ENCODE measurements around the gene SLC6A1. TPM values are rescaled to one million over a fixed set of nuclear protein-coding genes. Genes with fewer than 3 reads are reported as not detected.

Gene SLC6A1
- total and polyA plus RNA-seq, 4 donors: 16.0 to 71.9 (median 33.8) TPM

- 42% methylated on average over 9 of the region's 9 CpGs for WGBS
- TF ChIP-seq FOXA1 (IDR thresholded peaks at IDR 0.05) (peak; percentile 66), JUND (IDR thresholded peaks at IDR 0.05) (peak in 1 of 2 donors; percentile 88), MAX (IDR thresholded peaks at IDR 0.05) (peak; percentile 87), FOXA2 (IDR thresholded peaks at IDR 0.05) (peak; percentile 55), EGR1 (IDR thresholded peaks at IDR 0.05; ENCODE audit: low read depth in 2 of 2) (peak in 1 of 2 donors; percentile 47), GABPA (IDR thresholded peaks at IDR 0.05 in 1 of 2, conservative IDR thresholded peaks at IDR 0.05 in 1 of 2) (no peak), HNF4G (IDR thresholded peaks at IDR 0.05) (peak; percentile 27), HNF4A (conservative IDR thresholded peaks at IDR 0.05) (peak; percentile 74 to 89), SP1 (IDR thresholded peaks at IDR 0.05) (peak; percentile 80), YY1 (IDR thresholded peaks at IDR 0.05) (peak; percentile 94), RAD21 (IDR thresholded peaks at IDR 0.05) (no peak), REST (IDR thresholded peaks at IDR 0.05) (peak; percentile 62), NR2F2 (IDR thresholded peaks at IDR 0.05) (no peak), RXRA (IDR thresholded peaks at IDR 0.05) (peak; percentile 81 to 96)
- TF ChIP-seq, protein P1, sequence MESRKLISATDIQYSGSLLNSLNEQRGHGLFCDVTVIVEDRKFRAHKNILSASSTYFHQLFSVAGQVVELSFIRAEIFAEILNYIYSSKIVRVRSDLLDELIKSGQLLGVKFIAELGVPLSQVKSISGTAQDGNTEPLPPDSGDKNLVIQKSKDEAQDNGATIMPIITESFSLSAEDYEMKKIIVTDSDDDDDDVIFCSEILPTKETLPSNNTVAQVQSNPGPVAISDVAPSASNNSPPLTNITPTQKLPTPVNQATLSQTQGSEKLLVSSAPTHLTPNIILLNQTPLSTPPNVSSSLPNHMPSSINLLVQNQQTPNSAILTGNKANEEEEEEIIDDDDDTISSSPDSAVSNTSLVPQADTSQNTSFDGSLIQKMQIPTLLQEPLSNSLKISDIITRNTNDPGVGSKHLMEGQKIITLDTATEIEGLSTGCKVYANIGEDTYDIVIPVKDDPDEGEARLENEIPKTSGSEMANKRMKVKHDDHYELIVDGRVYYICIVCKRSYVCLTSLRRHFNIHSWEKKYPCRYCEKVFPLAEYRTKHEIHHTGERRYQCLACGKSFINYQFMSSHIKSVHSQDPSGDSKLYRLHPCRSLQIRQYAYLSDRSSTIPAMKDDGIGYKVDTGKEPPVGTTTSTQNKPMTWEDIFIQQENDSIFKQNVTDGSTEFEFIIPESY (IDR thresholded peaks at IDR 0.05): peak; percentile 85
- TF ChIP-seq, protein P2, sequence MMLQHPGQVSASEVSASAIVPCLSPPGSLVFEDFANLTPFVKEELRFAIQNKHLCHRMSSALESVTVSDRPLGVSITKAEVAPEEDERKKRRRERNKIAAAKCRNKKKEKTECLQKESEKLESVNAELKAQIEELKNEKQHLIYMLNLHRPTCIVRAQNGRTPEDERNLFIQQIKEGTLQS (IDR thresholded peaks at IDR 0.05): no peak
- TF ChIP-seq, protein P3, sequence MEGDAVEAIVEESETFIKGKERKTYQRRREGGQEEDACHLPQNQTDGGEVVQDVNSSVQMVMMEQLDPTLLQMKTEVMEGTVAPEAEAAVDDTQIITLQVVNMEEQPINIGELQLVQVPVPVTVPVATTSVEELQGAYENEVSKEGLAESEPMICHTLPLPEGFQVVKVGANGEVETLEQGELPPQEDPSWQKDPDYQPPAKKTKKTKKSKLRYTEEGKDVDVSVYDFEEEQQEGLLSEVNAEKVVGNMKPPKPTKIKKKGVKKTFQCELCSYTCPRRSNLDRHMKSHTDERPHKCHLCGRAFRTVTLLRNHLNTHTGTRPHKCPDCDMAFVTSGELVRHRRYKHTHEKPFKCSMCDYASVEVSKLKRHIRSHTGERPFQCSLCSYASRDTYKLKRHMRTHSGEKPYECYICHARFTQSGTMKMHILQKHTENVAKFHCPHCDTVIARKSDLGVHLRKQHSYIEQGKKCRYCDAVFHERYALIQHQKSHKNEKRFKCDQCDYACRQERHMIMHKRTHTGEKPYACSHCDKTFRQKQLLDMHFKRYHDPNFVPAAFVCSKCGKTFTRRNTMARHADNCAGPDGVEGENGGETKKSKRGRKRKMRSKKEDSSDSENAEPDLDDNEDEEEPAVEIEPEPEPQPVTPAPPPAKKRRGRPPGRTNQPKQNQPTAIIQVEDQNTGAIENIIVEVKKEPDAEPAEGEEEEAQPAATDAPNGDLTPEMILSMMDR (IDR thresholded peaks at IDR 0.05; ENCODE audit: low read depth, low read length, missing input control): no peak
- no peaks in the 10 kb centered on the region for H3K27me3 ChIP-seq (ENCODE audit: control insufficient read depth in 4 of 4, insufficient read depth in 4 of 4, low read length in 3 of 4)
- H3K27ac ChIP-seq (ENCODE audit: low read depth in 1 of 2, low read length in 2 of 2): peak overlapping the region; percentile 85 to 90
- peaks cover 8 to 50% (median 34%) of the 10 kb centered on the region in 4 donors for H3K4me1 ChIP-seq (ENCODE audit: control insufficient read depth in 4 of 4, insufficient read depth in 4 of 4, low read length in 3 of 4)
- DNase-seq (ENCODE audit: low spot score): no peak
- no peaks in the 10 kb centered on the region for H3K9me3 ChIP-seq (ENCODE audit: control insufficient read depth in 4 of 4, low read length in 3 of 4)
- no peak overlapping the region for H3K4me3 ChIP-seq (ENCODE audit: low read depth in 1 of 3, low read length in 3 of 3)
- H3K9ac ChIP-seq (ENCODE audit: low read depth in 1 of 2, low read length in 2 of 2): peak overlapping the region; percentile 33 to 82
- no peaks in the 10 kb centered on the region for H3K36me3 ChIP-seq (ENCODE audit: control insufficient read depth in 4 of 4, insufficient read depth in 3 of 4, low read depth in 1 of 4, low read length in 3 of 4)
These were observed 4.4 kb upstream of the SLC6A1 start for GRCh38 chr3:10988001-10988665.

All from liver (tissue), 9 donors.